ENCODE results near the gene COL4A1.

GRCh38 chr13:110227864-110228643 lies 78.9 kb downstream of the COL4A1 start:
- TF ChIP-seq SUZ12 (IDR thresholded peaks at IDR 0.05; ENCODE audit: extremely low read depth, insufficient read depth, insufficient read length) (no peak), ZNF274 (IDR thresholded peaks at IDR 0.05; ENCODE audit: low read depth, low read length) (no peak), YY1 (IDR thresholded peaks at IDR 0.05; ENCODE audit: insufficient read depth, insufficient read length) (no peak)
